ENCODE data around the gene GJD3. TPM values are rescaled to one million over a fixed set of nuclear protein-coding genes. Genes with fewer than 3 reads are reported as not detected.
"Not testable (repeated sequence)": the region's sequence is repeated elsewhere in the genome, so short reads cannot be mapped to it uniquely, and the experiment has no call there.

Gene GJD3
- total RNA-seq, 1 experiment from 2014 or later, result not detected

GRCh38 chr17:40402668-40403067 is 38.1 kb upstream of the GJD3 start:
- H3K4me1 Mint-ChIP-seq (ENCODE audit: insufficient read depth, unreplicated experiment), result peaks cover 6% of the 10 kb centered on the region
- H3K27me3 Mint-ChIP-seq (ENCODE audit: insufficient read depth, unreplicated experiment), result no peaks in the 10 kb centered on the region
- BruUV-seq (replicated peaks), result no TSS peak
- no peak for TF ChIP-seq CTCF (IDR thresholded peaks at IDR 0.05; ENCODE audit: unreplicated experiment)
- CTCF ChIA-PET, result interaction anchor here (0.8 to 2.5 kb wide), 3 partner anchors 12 to 786 kb away, joined by 3 to 9 read pairs (median 4); no protein-coding TSS in a partner anchor
- intact Hi-C loops (cut with micrococcal nuclease), result no loop called here
- POLR2A ChIA-PET, result interaction anchor here (1.4 to 1.5 kb wide), 2 partner anchors 8 to 12 kb away, joined by 4 to 6 read pairs; no protein-coding TSS in a partner anchor
- no peak for DNase-seq (ENCODE audit: unreplicated experiment)
- H3K36me3 Mint-ChIP-seq (ENCODE audit: insufficient read depth, unreplicated experiment), result peaks cover 29% of the 10 kb centered on the region
- peak overlapping the region; percentile 33 for H3K27ac Mint-ChIP-seq (ENCODE audit: low read depth, unreplicated experiment)
- no peaks in the 10 kb centered on the region for H3K9me3 Mint-ChIP-seq (ENCODE audit: unreplicated experiment)
- no peak overlapping the region for H3K4me3 Mint-ChIP-seq (ENCODE audit: unreplicated experiment)

- BruUV-seq (replicated peaks), result no TSS peak
- Mint-ChIP-seq H3K9me3 (ENCODE audit: unreplicated experiment) (no peaks in the 10 kb centered on the region), H3K4me3 (ENCODE audit: unreplicated experiment) (no peak overlapping the region), H3K27ac (ENCODE audit: low read depth, unreplicated experiment) (no peak overlapping the region), H3K27me3 (ENCODE audit: insufficient read depth, unreplicated experiment) (no peaks in the 10 kb centered on the region), H3K36me3 (ENCODE audit: insufficient read depth, unreplicated experiment) (peaks cover 31% of the 10 kb centered on the region), H3K4me1 (ENCODE audit: insufficient read depth, unreplicated experiment) (peaks cover 6% of the 10 kb centered on the region)
- ChIA-PET CTCF (interaction anchor here (0.6 to 3.4 kb wide), 11 partner anchors 10 to 161 kb away, joined by 3 to 26 read pairs (median 4); no protein-coding TSS in a partner anchor), POLR2A (interaction anchor here (1.7 kb wide), 1 partner anchor 19 kb away, joined by 4 read pairs; the partner anchor contains the start of gene TOP2A)
- peak; percentile 46 for TF ChIP-seq CTCF (IDR thresholded peaks at IDR 0.05; ENCODE audit: unreplicated experiment)
- intact Hi-C loops (cut with micrococcal nuclease), result loop anchor here (1.0 to 2.0 kb wide), 4 partner anchors 16 to 161 kb away; no protein-coding TSS in a partner anchor
- peak; percentile 61 for DNase-seq (ENCODE audit: unreplicated experiment)
Measured at GRCh38 chr17:40399185-40399584, 34.6 kb upstream of the GJD3 start.

GRCh38 chr17:40386555-40386954 is 22.0 kb upstream of the GJD3 start:
- H3K4me3 Mint-ChIP-seq (ENCODE audit: unreplicated experiment); H3K27ac Mint-ChIP-seq (ENCODE audit: low read depth, unreplicated experiment); H3K27me3 Mint-ChIP-seq (ENCODE audit: insufficient read depth, unreplicated experiment); POLR2A ChIA-PET; DNase-seq (ENCODE audit: unreplicated experiment); BruUV-seq (replicated peaks); H3K4me1 Mint-ChIP-seq (ENCODE audit: insufficient read depth, unreplicated experiment); intact Hi-C loops (cut with micrococcal nuclease); H3K9me3 Mint-ChIP-seq (ENCODE audit: unreplicated experiment): not testable (repeated sequence)
- H3K36me3 Mint-ChIP-seq (ENCODE audit: insufficient read depth, unreplicated experiment), result peaks cover 17% of the 10 kb centered on the region
- CTCF ChIA-PET, result interaction anchor here (0.5 to 0.6 kb wide), 3 partner anchors 9 to 147 kb away, joined by 3 to 4 read pairs (median 3); no protein-coding TSS in a partner anchor

- no peak for TF ChIP-seq CTCF (IDR thresholded peaks at IDR 0.05; ENCODE audit: unreplicated experiment)
- H3K27me3 Mint-ChIP-seq (ENCODE audit: insufficient read depth, unreplicated experiment), result no peaks in the 10 kb centered on the region
- H3K27ac Mint-ChIP-seq (ENCODE audit: low read depth, unreplicated experiment), result no peak overlapping the region
- no peaks in the 10 kb centered on the region for H3K9me3 Mint-ChIP-seq (ENCODE audit: unreplicated experiment)
- H3K36me3 Mint-ChIP-seq (ENCODE audit: insufficient read depth, unreplicated experiment), result peaks cover 6% of the 10 kb centered on the region
- CTCF ChIA-PET, result interaction anchor here (1.4 kb wide), 1 partner anchor 10 kb away, joined by 5 read pairs; no protein-coding TSS in a partner anchor
- no peak for DNase-seq (ENCODE audit: unreplicated experiment)
- BruUV-seq (replicated peaks), result no TSS peak
- intact Hi-C loops (cut with micrococcal nuclease), result no loop called here
- POLR2A ChIA-PET, result no interaction called here
- no peaks in the 10 kb centered on the region for H3K4me1 Mint-ChIP-seq (ENCODE audit: insufficient read depth, unreplicated experiment)
- H3K4me3 Mint-ChIP-seq (ENCODE audit: unreplicated experiment), result no peak overlapping the region
Measured at GRCh38 chr17:40382251-40382650, 17.7 kb upstream of the GJD3 start.

All from MCF 10A (cell line).